Measurements from ENCODE around the gene VGF.
"Not testable (repeated sequence)": the region's sequence is repeated elsewhere in the genome, so short reads cannot be mapped to it uniquely, and the experiment has no call there.

GRCh38 chr7:101203740-101204738 is 38.7 kb upstream of the VGF start:
- not testable (repeated sequence) for TF ChIP-seq EZH2 (IDR thresholded peaks at IDR 0.05; ENCODE audit: low read length); CTCF (optimal IDR thresholded peaks at IDR 0.05 in 1 of 3, IDR thresholded peaks at IDR 0.05 in 1 of 3, conservative IDR thresholded peaks at IDR 0.05 in 1 of 3; ENCODE audit: extremely low read depth in 1 of 3, insufficient read depth in 2 of 3, low read length in 3 of 3)
